Ascending aorta (tissue), 2 donors: ENCODE data around the gene SYVN1. TPM values are rescaled to one million over a fixed set of nuclear protein-coding genes. Genes with fewer than 3 reads are reported as not detected.

ENCODE experiments used
- DNase-seq, 2 donors: peaks; one replicate each; pipeline ENCODE4 v3.0.0-alpha.2; 2019; ENCODE audit warnings: low spot score in 2 of 2
- H3K27ac ChIP-seq, 2 donors: fragments of 200-600 bp; sonication (generic); one replicate each; pipeline ENCODE4 v1.5.1; 2016 to 2017; ENCODE audit warnings: mild to moderate bottlenecking in 1 of 2
- H3K27me3 ChIP-seq: fragments of 200-600 bp; sonication (generic); one replicate; pipeline ENCODE4 v1.5.1; 2017
- H3K36me3 ChIP-seq, 2 donors: fragments of 200-600 bp; sonication (generic); one replicate each; pipeline ENCODE4 v1.5.1; 2016
- H3K4me1 ChIP-seq, 2 donors: fragments of 200-600 bp; sonication (generic); one replicate each; pipeline ENCODE4 v1.5.1; 2016 to 2017; ENCODE audit warnings: mild to moderate bottlenecking in 1 of 2
- H3K4me3 ChIP-seq, 2 donors: fragments of 200-600 bp; sonication (generic); one replicate each; pipeline ENCODE4 v1.5.1; 2016 to 2017; ENCODE audit warnings: mild to moderate bottlenecking in 1 of 2
- H3K9me3 ChIP-seq, 2 donors: fragments of 200-600 bp; sonication (generic); one replicate each; pipeline ENCODE4 v1.5.1; 2016
- CTCF ChIP-seq, 3 experiments: fragments of 200-600 bp in 2 of 3; fragments of 450-650 bp in 1 of 3; sonication (generic) in 2 of 3; IDR thresholded peaks; one replicate each; pipeline ENCODE4 v1.5.1; 2016 to 2019; ENCODE audit warnings: antibody characterized with exemption in 3 of 3, mild to moderate bottlenecking in 1 of 3, moderate library complexity in 1 of 3
- intact Hi-C: fragments of 100-400 bp; cut with DNase I; formaldehyde crosslinking; loops from one replicate; pipeline ENCODE4 v1.15.1; 2023
- total RNA-seq: library from RNA; depleted of rRNA; stranded (reverse); fragments of >200 nt; gene quantifications from one replicate; pipeline ENCODE4 v1.1.0, GENCODE V29; 2016

Gene SYVN1
- total RNA-seq, 1 donor from 2014 or later = 229 TPM

- Histone ChIP-seq H3K4me3 (no peak overlapping the region), H3K9me3 (no peaks in the 10 kb centered on the region), H3K36me3 (peaks cover 2 to 29% of the 10 kb centered on the region in 2 donors), H3K27me3 (no peaks in the 10 kb centered on the region), H3K27ac (no peak overlapping the region), H3K4me1 (peaks cover 25 to 38% of the 10 kb centered on the region in 2 donors)
- TF ChIP-seq CTCF (IDR thresholded peaks at IDR 0.05) = no peak
- intact Hi-C loops = loop anchor here (5.0 to 10.0 kb wide), 2 partner anchors 197 to 260 kb away; partner anchors contain the start of gene ATG2A
- no peak for DNase-seq
Observed at GRCh38 chr11:65114538-65115171, 19.7 kb downstream of the SYVN1 start.

- no peak for TF ChIP-seq CTCF (IDR thresholded peaks at IDR 0.05)
- Histone ChIP-seq H3K27me3 (no peaks in the 10 kb centered on the region), H3K4me1 (peaks cover 25 to 38% of the 10 kb centered on the region in 2 donors), H3K27ac (no peak overlapping the region), H3K36me3 (peaks cover 10 to 28% of the 10 kb centered on the region in 2 donors), H3K4me3 (no peak overlapping the region), H3K9me3 (no peaks in the 10 kb centered on the region)
- intact Hi-C loops = loop anchor here (10.0 kb wide), 1 partner anchor 259 kb away; no protein-coding TSS in a partner anchor
- no peak for DNase-seq
Observed at GRCh38 chr11:65113839-65114238, 20.5 kb downstream of the SYVN1 start.

- no peak for TF ChIP-seq CTCF (IDR thresholded peaks at IDR 0.05)
- Histone ChIP-seq H3K4me1 (peaks cover 25 to 38% of the 10 kb centered on the region in 2 donors), H3K9me3 (no peaks in the 10 kb centered on the region), H3K27ac (no peak overlapping the region), H3K27me3 (no peaks in the 10 kb centered on the region), H3K4me3 (peak overlapping the region; percentile 54 to 66), H3K36me3 (peaks cover 15 to 28% of the 10 kb centered on the region in 2 donors)
- DNase-seq = no peak
- intact Hi-C loops = loop anchor here (10.0 kb wide), 1 partner anchor 259 kb away; no protein-coding TSS in a partner anchor
Observed at GRCh38 chr11:65113361-65113756, 21.0 kb downstream of the SYVN1 start.

- Histone ChIP-seq H3K4me3 (peak overlapping the region; percentile 54 to 66), H3K36me3 (peaks cover 21 to 30% of the 10 kb centered on the region in 2 donors), H3K27ac (peak overlapping the region; percentile 31 to 51), H3K4me1 (peaks cover 25 to 38% of the 10 kb centered on the region in 2 donors), H3K27me3 (no peaks in the 10 kb centered on the region), H3K9me3 (no peaks in the 10 kb centered on the region)
- intact Hi-C loops = loop anchor here (10.0 kb wide), 1 partner anchor 258 kb away; no protein-coding TSS in a partner anchor
- peak in 1 of 2 donors; percentile 79 for DNase-seq
- TF ChIP-seq CTCF (IDR thresholded peaks at IDR 0.05) = peak; percentile 81 to 90 (median 88)
Observed at GRCh38 chr11:65112546-65113360, 21.6 kb downstream of the SYVN1 start.

- intact Hi-C loops = loop anchor here (2.0 to 10.0 kb wide), 2 partner anchors 23 to 257 kb away; partner anchors contain the start of gene SYVN1
- no peak for TF ChIP-seq CTCF (IDR thresholded peaks at IDR 0.05)
- Histone ChIP-seq H3K27me3 (no peaks in the 10 kb centered on the region), H3K9me3 (no peaks in the 10 kb centered on the region), H3K27ac (peak within 1 kb of the TSS; percentile 51 to 56), H3K4me1 (peaks cover 25 to 37% of the 10 kb centered on the region in 2 donors), H3K36me3 (peaks cover 26 to 34% of the 10 kb centered on the region in 2 donors), H3K4me3 (peak within 1 kb of the TSS; percentile 54 to 66)
- peak; percentile 84 to 96 for DNase-seq
Observed at GRCh38 chr11:65111744-65112545, 22.4 kb downstream of the SYVN1 start, which contains the start of gene TM7SF2. Gene TM7SF2 (plus strand): TSS chr11:65111872. CDS start chr11:65112016, 144 bp downstream.
